ENCODE results near the gene CATSPERE. TPM values are rescaled to one million over a fixed set of nuclear protein-coding genes. Genes with fewer than 3 reads are reported as not detected.

CATSPERE gene
- total and polyA plus RNA-seq, 7 donors: 0.15 to 0.60 (median 0.42) TPM

DNA sequence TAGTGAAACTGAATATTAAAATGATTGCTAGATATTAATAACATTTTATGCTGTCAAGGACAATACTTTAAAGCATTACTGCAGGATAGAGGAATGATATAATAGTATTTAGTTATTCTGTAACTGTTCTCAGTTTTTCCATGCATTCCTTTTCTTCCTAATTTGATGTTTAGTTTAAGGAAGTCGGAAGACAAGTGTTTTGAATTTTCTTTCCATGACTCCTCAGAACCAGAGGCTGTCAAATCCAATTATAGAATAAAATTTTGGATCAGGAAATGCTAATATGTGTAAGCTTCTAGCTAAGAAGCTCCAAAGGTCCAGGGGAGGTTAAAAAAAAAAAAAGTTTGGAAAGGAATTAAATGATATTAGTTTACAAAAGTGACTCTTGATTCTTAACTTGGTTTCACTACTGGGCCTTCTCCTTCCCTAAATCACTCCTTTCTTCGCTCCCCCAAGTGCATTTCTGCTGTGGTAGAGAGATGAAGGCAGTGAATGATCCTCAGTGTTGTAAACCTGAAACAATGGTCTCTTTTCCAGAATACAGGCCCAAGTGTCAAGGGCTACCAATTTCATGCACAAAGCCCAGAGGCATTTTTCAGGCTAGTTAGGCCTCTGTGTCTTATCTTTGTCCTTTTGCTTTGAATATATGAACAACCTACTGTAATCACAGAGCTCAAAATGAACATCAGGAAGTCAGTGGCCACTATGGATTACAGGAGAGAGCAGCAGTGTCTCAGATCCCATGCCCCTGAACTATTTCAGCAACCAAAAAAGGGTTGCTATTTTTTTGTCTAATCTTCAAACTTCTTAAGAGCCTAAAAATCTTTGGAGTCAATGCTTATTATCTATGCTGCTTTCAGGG is 15.5 kb upstream of the CATSPERE start:
- TF ChIP-seq, protein P1, sequence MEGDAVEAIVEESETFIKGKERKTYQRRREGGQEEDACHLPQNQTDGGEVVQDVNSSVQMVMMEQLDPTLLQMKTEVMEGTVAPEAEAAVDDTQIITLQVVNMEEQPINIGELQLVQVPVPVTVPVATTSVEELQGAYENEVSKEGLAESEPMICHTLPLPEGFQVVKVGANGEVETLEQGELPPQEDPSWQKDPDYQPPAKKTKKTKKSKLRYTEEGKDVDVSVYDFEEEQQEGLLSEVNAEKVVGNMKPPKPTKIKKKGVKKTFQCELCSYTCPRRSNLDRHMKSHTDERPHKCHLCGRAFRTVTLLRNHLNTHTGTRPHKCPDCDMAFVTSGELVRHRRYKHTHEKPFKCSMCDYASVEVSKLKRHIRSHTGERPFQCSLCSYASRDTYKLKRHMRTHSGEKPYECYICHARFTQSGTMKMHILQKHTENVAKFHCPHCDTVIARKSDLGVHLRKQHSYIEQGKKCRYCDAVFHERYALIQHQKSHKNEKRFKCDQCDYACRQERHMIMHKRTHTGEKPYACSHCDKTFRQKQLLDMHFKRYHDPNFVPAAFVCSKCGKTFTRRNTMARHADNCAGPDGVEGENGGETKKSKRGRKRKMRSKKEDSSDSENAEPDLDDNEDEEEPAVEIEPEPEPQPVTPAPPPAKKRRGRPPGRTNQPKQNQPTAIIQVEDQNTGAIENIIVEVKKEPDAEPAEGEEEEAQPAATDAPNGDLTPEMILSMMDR (IDR thresholded peaks at IDR 0.05): no peak
- ATAC-seq (no peak), DNase-seq (no peak)
- Histone ChIP-seq H3K27ac (no peak overlapping the region), H3K4me1 (peaks cover 44% of the 10 kb centered on the region), H3K27me3 (ENCODE audit: insufficient read depth in 3 of 3, low read length in 2 of 3) (no peaks in the 10 kb centered on the region), H3K9me3 (no peaks in the 10 kb centered on the region), H3K4me3 (no peak overlapping the region), H3K36me3 (ENCODE audit: insufficient read depth in 1 of 2, low read depth in 1 of 2) (no peaks in the 10 kb centered on the region)
- WGBS, 3 donors: 52 to 58% (median 55%) methylated on average over 2 of the region's 2 CpGs
- intact Hi-C loops (cut with DNase I): no loop called here

DNA sequence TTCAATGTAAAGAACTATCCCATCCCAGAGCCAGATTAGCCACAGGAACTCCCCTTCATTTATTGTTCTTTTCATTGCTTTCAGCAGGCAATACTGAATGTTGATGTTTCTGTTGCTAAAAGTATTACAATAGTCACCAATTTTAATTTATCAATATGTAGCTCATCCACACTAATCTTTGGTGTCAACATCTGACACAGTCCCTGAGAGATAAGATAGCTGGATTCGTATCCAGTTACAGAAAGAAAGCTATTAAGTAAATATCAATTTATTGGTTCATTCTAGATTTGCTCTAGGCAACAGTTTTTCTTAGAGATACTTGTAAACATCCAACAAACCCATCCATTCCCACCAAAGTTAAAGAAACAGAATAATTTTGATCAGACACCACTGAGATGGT is 14.0 kb upstream of the CATSPERE start:
- no peak overlapping the region for H3K27ac ChIP-seq
- intact Hi-C loops (cut with DNase I): no loop called here
- H3K36me3 ChIP-seq (ENCODE audit: insufficient read depth in 1 of 2, low read depth in 1 of 2): no peaks in the 10 kb centered on the region
- no peaks in the 10 kb centered on the region for H3K9me3 ChIP-seq
- ATAC-seq: no peak
- no peak for DNase-seq
- no peak overlapping the region for H3K4me3 ChIP-seq
- TF ChIP-seq, protein P1 (IDR thresholded peaks at IDR 0.05): no peak
- H3K27me3 ChIP-seq (ENCODE audit: insufficient read depth in 3 of 3, low read length in 2 of 3): no peaks in the 10 kb centered on the region
- H3K4me1 ChIP-seq: peaks cover 44% of the 10 kb centered on the region
- 78 to 90% (median 85%) methylated on average over 1 of the region's 1 CpG for WGBS, 3 donors

DNA sequence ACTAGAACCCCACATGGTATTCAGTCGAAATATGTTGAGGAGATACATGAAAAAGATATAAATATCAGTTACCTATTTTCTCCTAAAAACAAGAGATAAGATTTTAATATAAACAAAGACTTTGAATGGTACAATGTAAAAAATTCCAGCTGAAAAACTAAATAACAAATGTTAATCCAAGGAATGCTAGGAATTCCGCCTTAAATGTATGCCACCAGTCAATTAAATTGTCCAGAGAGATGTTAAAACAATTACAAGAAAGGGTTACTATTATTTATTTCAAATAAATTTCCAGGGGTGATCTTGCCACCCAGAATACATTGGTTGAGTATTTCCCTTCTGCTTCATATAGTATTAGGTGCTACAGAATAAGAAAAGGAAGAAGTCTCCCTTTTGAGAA is 13.5 kb upstream of the CATSPERE start:
- no peak overlapping the region for H3K27ac ChIP-seq
- H3K9me3 ChIP-seq: no peaks in the 10 kb centered on the region
- WGBS, 3 donors: 92 to 99% (median 96%) methylated on average over 2 of the region's 2 CpGs
- no peaks in the 10 kb centered on the region for H3K27me3 ChIP-seq (ENCODE audit: insufficient read depth in 3 of 3, low read length in 2 of 3)
- DNase-seq: no peak
- TF ChIP-seq, protein P1 (IDR thresholded peaks at IDR 0.05): no peak
- intact Hi-C loops (cut with DNase I): no loop called here
- H3K4me1 ChIP-seq: peaks cover 44% of the 10 kb centered on the region
- ATAC-seq: no peak
- H3K36me3 ChIP-seq (ENCODE audit: insufficient read depth in 1 of 2, low read depth in 1 of 2): no peaks in the 10 kb centered on the region
- H3K4me3 ChIP-seq: no peak overlapping the region

DNA sequence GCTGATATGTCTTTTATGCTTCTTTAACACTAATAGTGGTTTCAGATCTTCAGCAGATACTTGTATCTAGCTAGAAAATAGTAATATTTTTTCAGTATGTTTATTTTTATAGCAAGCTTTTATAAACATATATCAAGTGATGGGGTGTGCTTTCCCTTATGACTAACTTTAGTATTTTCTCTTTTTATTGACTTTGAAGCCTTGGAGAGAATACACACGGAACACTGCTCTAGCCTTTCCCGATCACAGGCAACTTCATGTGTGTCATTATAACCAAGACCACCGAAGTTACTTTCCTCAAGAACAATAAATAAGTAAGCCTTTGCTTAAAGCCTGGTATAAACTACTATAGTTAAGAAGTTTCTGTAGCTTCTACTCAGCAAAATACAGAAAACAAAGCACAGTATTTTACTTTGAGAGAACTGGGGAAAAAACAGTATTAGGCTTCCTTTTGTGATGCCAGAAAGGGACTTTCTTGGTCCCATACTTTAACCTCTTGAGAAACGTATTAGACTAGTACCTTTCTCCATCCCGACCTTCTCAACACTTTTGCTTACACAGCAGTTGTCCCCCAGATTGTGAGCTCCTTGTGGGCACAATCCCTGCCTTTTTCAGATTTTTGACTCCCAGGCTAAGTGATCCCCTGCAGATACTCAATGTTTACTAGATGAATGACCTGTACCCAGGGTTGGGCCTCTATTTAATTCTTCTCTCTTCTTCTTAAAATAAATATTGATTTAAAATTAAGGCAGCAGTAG is 12.6 kb upstream of the CATSPERE start:
- Histone ChIP-seq H3K27ac (no peak overlapping the region), H3K4me1 (peaks cover 44% of the 10 kb centered on the region), H3K27me3 (ENCODE audit: insufficient read depth in 3 of 3, low read length in 2 of 3) (no peaks in the 10 kb centered on the region), H3K36me3 (ENCODE audit: insufficient read depth in 1 of 2, low read depth in 1 of 2) (no peaks in the 10 kb centered on the region), H3K9me3 (no peaks in the 10 kb centered on the region), H3K4me3 (no peak overlapping the region)
- 79 to 92% (median 81%) methylated on average over 5 of the region's 5 CpGs for WGBS, 3 donors
- TF ChIP-seq, protein P1 (IDR thresholded peaks at IDR 0.05): no peak
- DNase-seq: no peak
- intact Hi-C loops (cut with DNase I): no loop called here
- ATAC-seq: no peak

All from psoas muscle (tissue), 8 donors.